COLO668 (cell line): ENCODE measurements around the gene RTN4RL1.
A peak's percentile ranks its signal among the peaks of the same experiment; 100 is the strongest.
"Not testable (repeated sequence)": the region's sequence is repeated elsewhere in the genome, so short reads cannot be mapped to it uniquely, and the experiment has no call there.

Experiments used
- DNase-seq: peaks from one replicate; lab custom pipeline; 2025; ENCODE audit not compliant: unreplicated experiment; lab: John Stamatoyannopoulos, UW

Gene RTN4RL1

DNA sequence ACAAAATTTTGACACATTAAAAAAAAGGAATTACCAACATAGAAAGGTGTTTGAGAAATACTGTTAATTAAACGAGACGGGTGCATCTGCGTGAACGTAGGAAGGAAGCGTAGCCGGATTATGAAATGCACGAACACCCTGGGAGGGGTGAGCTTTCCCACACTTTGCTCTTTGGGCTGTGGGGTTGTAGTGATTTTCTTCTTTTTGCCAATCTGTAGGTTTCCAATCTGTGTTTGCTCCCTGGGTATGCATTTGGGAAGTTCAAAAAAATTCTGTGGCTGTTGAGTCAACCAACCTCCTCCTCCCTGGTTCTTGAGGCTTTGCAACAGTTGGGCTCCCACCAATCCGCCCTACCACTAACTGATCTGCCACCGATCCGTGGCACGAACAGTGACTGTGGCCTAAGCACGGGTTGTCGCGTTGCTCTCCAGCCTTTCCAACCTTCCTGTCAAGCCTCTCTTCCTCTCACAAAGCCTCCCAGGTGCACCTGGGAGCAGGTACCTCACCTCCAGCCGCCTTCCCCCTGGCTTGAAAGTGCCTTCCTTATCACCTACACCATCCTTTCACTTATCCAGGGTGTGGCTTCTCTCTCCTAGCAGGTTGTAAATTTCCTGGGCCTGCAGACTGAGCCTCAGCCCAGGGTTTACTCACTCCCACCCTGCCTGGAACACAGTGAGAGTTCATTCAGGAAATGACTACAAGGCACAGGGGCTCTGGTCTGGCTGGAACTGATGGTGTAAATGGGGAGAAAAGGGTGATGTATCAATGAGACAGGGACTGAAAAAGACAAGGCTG lies 16.6 kb downstream of the RTN4RL1 start:
- no peak for DNase-seq

- no peak for DNase-seq
Observed at GRCh38 chr17:2004435-2004952, 20.6 kb downstream of the RTN4RL1 start.

GRCh38 chr17:2003525-2003924 lies 21.6 kb downstream of the RTN4RL1 start:
- no peak for DNase-seq

- DNase-seq: no peak
Observed at GRCh38 chr17:2002767-2003329, 22.3 kb downstream of the RTN4RL1 start.

GRCh38 chr17:1999557-2000251 lies 25.4 kb downstream of the RTN4RL1 start:
- DNase-seq: peak; percentile 74

- peak; percentile 91 for DNase-seq
Observed at GRCh38 chr17:1997927-1998742, 27.0 kb downstream of the RTN4RL1 start.

GRCh38 chr17:1997289-1997926 lies 27.7 kb downstream of the RTN4RL1 start:
- DNase-seq: peak; percentile 44

DNA sequence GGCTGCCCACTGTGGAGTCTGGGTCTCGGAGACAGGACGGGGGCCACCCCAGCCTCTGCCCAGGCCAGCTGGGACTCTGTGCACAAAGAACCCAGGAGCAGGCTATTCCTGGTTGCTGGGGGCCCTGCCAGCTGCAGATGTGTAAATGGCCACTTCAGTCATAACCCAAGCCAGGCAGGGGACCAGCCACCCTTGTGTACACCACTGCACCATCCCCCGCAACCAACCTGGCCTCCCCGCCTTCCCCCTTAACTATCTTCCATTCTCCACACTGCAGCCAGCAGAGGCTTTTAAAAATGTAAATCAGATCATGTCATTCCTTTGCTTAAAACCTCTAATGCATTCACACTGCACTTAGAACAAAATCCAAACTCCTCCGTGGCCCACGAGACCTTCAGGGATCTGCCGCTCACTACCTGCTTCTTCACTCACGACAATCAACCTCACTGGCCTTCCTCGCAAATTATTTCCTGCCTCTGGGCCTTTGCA lies 28.3 kb downstream of the RTN4RL1 start:
- peak; percentile 27 for DNase-seq

DNA sequence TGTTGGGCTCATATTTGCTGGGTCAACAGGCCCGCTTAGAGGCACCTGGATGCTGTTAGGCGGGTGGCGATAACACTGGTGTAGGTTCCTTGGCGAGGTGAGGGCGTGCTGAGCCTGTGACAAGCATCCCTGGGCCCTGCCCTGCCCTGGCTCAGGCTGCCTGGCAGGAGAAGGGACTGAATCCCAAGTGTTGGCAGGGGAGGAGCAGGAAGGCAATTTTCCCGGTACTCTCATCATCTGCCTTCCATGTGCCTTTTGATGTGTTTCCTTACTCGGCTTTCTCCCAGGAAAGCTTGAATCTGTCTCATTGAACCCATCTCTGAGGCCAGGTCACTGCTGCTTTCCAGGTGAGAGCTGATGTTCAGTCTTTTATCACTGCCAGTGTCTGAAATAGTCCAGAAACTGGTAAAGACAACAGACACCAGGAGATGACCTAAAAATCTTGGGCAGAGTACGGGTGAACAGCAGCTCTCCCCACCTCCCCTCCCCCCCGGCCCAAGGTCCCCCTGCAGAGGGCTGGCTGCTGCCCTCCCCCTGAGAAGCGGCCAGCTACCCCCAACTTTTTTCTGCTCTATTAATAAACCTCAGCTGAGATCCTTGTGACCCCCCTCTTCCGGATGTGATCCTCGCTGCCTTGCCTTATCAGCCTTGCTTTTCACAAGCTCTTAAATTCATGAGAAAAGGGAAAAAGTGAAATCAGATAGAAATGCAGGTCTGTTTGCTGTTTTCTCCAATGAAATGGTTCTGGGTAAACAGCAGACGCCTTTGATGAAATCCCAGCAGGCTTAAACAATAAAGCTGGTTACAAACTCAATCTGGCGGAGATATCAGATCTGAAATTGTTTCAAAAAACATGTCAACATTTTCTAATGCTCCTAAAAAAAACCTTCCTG lies 29.0 kb downstream of the RTN4RL1 start:
- peak; percentile 5 for DNase-seq

DNA sequence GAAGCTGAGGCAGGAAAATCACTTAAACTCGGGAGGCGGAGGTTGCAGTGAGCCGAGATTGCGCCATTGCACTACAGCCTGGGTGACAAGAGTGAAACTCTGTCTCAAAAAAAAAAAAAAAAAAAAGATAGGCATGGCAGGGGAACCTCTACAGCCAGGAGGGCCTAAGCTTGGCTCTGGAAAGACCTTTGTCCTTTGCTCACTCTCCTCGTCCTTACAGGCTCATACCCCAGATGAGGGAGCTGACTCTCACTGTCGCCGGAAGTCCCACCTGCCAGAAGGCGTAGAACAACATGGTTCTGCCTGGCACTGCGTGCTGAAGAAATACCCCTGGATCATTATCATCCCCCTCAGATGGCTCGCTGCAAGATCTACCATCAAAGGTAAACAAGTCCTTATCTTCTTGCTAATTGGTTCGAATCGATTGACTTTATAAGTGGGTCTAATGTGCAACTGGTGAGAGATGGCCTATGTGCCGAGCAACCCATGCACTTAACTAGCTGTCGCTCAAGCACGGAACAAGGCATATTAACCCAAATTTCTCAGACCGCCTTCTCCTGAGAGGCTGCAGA lies 29.7 kb downstream of the RTN4RL1 start:
- no peak for DNase-seq

DNA sequence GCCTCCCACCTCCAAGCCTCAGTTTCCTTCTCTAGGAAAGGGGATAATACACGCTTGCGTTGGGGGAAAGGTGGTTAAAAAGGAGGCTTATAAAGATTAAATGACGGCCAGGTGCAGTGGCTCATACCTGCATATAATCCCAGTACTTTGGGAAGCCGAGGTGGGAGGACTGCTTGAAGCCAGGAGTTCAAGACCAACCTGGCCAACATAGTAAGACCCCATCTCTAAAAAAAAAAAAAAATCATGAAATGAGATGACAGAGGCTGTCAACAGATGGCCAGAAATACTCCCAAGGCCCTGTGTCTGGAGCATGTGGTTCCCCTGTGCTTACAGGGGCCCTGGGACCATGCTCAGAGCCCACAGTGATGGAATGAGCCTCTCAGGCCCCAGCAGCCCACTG lies 30.4 kb downstream of the RTN4RL1 start:
- DNase-seq: no peak

DNA sequence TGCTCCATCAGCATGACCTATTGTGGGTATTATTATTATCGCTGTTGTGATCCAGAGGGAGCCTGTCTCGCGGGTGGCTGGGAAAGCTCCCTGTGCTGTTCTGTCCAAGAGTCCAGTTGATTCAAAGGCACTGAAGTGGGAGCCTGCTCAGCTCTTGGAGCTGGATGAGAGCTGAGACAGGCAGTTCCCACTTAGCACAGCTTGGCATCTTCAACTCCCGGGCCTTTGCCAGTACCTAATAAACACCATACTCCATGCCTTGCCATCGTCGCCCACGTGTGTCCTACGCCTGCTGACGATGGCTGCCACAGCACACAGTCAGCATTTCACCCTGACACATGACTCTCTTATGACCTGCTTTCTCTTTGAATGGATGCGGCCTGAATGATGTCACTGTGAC lies 32.6 kb downstream of the RTN4RL1 start:
- DNase-seq: no peak

GRCh38 chr17:1989135-1989534 lies 36.0 kb downstream of the RTN4RL1 start:
- DNase-seq: no peak

DNA sequence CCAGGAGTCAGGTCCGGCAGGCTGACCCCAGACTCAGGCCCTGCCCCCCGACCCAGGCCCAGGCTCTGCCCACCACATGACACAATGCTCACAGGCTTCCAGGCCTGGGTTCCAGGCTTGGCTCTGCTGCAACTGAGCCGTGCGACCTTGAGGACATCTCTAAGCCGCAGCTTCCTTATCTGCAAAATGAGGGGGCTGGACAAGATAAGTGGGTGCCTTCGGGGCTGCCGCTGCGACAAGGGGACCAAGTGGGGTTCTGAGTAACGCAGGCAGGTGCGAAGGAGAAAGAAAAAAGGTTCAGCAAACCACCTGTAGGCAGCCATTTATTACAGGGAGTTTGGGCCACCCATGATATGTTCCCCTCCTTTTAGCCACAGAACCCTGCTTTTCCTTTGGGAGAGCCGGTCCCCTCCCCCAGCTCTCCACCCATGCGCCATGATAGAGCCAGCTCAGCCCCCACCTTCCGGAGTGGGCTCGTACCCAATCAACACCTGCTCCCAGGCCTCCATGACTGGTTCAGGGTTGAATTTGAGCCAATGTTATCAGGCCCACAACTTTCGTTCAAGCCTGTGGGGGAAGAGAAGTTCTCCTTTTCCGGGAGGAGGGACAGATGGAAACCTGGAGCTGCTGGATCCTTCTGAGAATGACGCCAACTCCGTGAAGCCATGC lies 38.2 kb downstream of the RTN4RL1 start:
- DNase-seq: no peak

DNA sequence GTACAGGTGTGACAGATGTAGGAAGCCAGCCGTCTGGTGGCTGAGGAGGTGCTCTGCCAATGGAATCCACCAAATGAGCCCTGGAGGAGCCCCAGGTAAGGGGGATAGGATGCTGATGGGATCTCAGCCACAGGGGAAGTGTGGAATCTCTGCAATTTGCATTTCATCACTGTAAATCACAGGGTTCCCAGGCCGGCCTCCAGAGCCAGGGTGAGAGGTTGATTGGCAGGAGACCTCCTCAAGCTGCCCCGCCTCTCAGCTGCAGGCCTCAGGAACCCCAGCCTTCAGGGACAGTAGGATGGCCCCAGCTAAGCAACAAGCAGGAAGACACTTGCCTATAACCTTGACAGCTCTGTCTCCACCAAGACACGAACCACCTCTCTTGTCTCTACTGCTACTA lies 39.4 kb downstream of the RTN4RL1 start:
- no peak for DNase-seq

DNA sequence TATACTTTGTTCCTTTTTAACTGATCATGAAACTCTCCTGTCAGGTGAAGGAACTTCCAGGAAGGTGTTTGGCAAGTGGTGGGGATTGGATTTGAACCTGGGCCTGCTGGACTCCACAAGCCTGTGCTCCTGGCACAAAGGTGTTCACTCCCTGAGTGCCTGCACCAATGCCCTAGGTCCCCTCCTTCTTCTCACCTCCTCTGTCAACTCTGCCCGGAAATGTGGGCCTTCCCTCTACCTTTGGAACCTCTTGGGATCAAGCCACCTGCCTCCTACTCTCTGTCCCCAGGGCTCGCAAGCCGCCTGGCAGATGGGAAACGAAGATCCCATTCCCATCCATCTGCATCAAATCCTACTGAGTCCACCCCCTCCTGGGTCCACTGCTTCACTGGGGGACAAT lies 40.0 kb downstream of the RTN4RL1 start:
- no peak for DNase-seq

GRCh38 chr17:1982793-1983366 lies 42.3 kb downstream of the RTN4RL1 start:
- not testable (repeated sequence) for DNase-seq

DNA sequence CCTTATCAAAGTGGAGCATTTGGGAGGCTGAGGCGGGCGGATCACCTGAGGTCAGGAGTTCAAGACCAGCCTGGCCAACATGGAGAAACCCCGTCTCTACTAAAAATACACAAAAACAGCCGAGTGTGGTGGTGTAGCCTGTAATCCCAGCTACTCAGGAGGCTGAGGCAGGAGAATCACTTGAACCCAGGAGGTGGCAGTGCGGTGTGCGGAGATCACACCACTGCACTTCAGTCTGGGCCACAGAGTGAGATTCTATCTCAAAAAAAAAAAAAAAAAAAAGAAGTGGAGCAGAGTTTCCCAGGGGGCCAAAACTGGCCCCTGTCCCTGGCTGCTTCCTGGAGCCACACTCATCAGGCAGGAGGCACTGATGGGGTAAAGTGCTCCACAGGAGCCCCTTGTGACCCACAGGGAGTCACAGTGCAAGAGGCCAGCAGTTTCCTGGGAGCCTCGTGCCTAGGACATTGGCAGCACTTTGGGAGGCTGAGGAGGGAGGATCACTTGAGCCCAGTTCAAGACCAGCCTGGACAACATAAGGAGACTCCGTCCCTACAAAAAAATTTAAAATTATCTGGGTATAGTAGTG lies 44.4 kb downstream of the RTN4RL1 start:
- DNase-seq: no peak
